GM19099 (cell line): Measurements from ENCODE around the gene ITPKB.

Experiments
- POLR2A ChIP-seq: IDR thresholded peaks from 3 replicates; pipeline ENCODE4 v1.6.1; 2011; ENCODE audit warnings: low read depth; ENCODE audit not compliant: insufficient read length; ENCODE audit errors: extremely low read depth

Gene ITPKB

GRCh38 chr1:226737819-226738420 lies 1.2 kb downstream of the ITPKB start:
- no peak for TF ChIP-seq POLR2A

GRCh38 chr1:226736908-226737818 lies 1.9 kb downstream of the ITPKB start:
- TF ChIP-seq POLR2A: no peak

DNA sequence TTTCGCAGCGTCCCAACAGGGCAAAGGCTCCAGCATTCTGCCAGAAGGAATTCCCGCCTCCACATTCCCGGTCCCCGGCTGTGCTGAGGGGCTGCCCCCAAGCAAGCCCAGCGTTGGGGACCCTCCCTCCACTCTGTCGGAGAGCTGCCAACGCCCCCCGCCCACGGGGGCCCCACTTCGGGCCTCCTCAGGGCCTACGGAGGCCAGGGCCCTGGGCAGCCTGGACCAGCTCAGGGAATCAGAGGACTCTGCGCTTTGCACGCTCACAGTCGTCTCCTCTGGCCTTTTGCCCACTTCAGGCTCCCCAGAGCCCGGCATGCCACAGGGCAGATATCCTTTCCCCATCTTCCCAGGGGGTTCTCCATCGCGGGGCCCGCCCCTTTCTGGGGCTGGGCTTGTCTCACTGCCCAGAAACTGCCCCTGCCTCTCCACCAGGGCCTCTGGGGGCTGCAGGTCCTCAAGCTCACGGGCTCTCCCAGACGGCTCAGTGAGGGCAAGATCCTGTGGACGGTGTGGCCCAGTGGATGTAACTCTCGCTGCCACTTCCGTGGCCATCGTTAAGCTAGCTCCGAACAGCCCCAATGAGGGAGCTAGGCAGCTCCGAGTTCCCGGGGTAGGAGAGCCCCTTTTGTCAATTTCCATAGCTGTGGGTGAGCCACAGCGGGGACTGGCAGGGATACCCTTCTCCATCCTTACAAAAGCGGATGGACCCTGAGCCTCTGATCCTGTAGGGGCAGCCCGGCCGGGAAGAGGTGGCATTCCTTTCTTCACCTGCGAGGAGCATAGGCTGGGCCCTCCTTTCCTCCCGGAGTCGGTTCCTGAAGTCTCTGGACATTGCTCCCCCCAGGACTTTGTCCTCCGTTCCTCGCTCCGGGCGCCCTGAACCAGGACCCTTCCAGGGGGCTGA lies 2.8 kb downstream of the ITPKB start:
- no peak for TF ChIP-seq POLR2A

DNA sequence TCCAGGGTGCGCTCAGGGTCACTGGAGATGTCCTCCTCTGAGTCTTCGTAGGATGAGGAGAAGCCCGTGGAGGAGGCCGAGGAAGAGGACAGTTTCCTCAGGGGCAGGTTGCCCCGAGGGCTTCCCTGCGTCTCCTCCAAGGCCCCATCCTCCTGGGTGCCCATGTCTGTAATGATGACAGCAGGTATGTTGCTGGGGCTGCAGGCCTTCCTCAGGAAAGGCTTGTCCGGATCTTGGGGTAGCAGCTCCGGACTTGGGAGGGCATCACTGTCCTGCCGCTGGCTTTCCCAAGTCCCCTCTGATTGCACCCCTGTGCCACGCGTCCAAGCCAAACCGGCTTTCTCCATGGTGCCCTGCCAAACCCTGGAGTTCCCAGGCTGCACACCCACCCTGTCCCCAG lies 3.5 kb downstream of the ITPKB start:
- TF ChIP-seq POLR2A: no peak

- TF ChIP-seq POLR2A: no peak
Measured at GRCh38 chr1:226734611-226735153, 4.4 kb downstream of the ITPKB start.

- TF ChIP-seq POLR2A: no peak
Measured at GRCh38 chr1:226733876-226734275, 5.2 kb downstream of the ITPKB start.

DNA sequence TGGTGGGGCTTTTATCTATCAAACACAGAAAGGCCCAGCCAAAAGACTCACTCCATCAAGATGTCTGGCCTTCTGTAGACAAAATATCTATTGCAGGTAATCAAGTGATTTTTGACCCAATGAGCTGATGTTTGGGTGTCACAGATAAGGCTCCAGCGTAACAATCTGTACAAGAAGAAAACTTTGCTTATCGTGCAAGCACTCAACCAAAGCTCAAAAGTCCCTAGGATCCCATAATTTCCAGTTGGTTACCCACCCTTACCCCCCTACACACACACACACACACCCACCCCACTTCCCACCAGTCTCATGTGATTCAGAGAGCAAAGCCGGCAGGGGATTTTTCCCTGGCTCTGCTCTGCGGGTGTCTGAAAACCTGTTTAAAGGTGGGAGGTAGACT lies 5.8 kb downstream of the ITPKB start:
- no peak for TF ChIP-seq POLR2A

DNA sequence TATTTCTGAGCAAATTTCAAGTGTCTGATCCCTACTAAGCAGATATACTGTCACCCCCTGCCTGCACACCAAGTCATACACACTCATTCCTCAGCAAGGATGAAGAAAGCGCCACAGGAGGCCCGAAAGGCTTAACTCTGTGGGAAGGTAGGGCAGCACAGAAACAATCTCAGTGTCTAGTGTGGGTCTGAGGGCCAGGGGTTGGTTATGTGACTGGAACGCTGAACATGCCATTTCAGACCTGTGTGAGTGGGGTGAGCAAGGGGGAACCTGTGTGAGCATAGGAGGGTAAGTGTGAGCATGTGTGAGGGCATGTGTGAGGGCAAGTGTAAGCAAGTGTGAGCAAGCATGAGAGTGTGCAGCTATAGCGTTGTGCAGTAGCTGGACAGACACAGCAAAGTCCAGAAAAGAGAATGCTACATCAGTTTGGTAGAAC lies 6.2 kb downstream of the ITPKB start:
- no peak for TF ChIP-seq POLR2A

DNA sequence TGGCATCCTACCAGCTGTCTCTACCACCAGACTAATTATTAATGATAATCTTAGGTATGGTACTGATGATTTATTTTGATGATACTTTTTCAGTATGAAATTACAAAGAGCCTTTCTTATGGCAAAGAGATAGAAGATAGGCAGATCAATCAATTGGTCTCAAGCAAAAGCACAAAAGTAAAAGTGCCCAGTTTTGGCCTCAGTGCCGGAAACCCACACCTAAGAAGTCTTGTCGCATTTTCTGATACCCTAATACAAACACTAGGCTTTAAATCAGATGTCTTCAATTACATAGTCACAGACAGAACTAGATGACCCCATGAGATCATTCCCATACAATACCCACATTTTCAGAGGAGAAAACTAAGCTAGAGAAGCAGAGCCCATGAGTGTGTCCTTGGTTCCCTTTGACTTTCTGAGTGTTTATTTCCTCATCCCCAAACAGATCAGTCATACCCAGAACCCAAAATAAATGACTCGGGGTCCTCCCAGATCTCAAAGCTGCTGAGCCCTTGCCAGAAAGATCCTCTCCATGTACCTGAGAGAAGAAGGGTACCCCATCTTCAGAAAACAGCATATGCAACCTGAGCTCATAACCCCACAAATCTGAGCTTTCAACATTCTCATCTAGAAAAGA lies 7.7 kb downstream of the ITPKB start:
- no peak for TF ChIP-seq POLR2A

DNA sequence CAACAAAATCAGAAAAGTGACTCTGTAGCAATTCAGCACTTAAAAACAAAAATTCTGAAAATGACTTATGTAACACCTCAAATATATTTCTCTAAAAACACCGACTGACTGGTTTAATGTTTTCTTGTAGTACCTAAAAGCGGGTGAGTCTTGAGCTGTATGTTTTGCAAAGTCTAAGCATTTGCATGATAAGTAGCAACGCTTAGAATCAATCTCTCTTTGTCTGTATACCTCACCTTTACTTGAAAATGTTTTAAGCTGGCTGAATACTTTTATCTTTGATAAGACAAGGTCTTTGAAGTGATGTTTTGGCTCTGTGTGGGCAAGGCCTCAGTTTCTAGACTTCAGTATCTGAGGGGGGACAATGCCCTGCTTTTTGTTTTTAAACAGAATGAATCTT lies 8.2 kb downstream of the ITPKB start:
- TF ChIP-seq POLR2A: no peak

GRCh38 chr1:226730071-226730470 lies 9.0 kb downstream of the ITPKB start:
- TF ChIP-seq POLR2A: no peak

GRCh38 chr1:226728448-226728847 lies 10.6 kb downstream of the ITPKB start:
- no peak for TF ChIP-seq POLR2A

- TF ChIP-seq POLR2A: no peak
Measured at GRCh38 chr1:226725897-226726267, 13.2 kb downstream of the ITPKB start.
